Endothelial cell of hepatic sinusoid (primary cell): ENCODE data around the gene ADGRB2.

Experiments used
- in situ Hi-C: cut with HindIII; loops from 2 replicates; pipeline ENCODE4 v1.10.0; 2017; ENCODE audit warnings: low sequenced_read_pairs

The ADGRB2 gene

DNA sequence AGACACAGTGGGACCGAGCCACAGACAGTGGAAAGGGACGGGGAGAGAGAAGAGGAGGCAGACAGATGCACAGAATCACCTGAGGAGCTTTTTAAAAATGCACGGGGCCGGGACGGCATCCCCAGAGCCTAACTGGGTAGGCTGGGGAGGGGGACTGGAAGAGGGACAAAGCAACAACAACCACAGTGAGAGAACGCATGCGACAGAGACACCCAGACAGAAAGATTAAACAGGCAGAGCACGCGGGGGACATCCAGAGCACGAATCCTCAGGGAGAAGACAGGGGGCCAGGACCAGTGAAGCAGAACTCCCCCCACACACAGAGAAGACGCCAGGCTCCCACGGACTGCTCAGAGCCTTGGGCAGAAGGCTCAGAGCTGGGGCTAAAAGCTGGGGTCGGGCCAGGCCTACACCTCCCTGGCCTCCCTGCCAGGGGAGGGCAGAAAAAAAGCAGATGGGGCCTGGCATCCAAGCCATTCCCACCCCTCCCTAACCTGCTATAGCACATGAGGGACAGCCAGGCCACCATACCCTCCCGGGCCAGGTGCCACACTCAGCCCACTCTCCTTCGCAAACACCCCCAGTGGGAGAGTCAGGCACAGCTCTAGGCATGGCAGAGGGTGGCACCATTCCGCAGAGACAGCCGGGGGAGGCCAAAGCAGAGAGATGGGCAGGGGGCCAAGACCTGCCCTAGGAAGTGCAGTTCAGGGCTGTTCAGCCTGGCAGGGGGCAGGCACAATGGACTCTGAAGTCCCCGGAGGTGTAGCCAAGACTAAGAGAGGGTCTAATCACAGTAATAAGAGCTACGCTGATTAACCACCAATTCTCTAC lies 30.5 kb downstream of the ADGRB2 start:
- in situ Hi-C loops, result loop anchor here (5.0 kb wide), 1 partner anchor 59 kb away; no protein-coding TSS in a partner anchor

GRCh38 chr1:31732751-31733289 lies 31.3 kb downstream of the ADGRB2 start:
- in situ Hi-C loops, result loop anchor here (5.0 kb wide), 1 partner anchor 59 kb away; no protein-coding TSS in a partner anchor

- in situ Hi-C loops, result loop anchor here (5.0 kb wide), 1 partner anchor 60 kb away; no protein-coding TSS in a partner anchor
These were observed 31.8 kb downstream of the ADGRB2 start for GRCh38 chr1:31732343-31732742.

- in situ Hi-C loops, result loop anchor here (5.0 kb wide), 1 partner anchor 61 kb away; no protein-coding TSS in a partner anchor
These were observed 33.0 kb downstream of the ADGRB2 start for GRCh38 chr1:31731049-31731565.

- in situ Hi-C loops, result loop anchor here (5.0 kb wide), 1 partner anchor 62 kb away; no protein-coding TSS in a partner anchor
These were observed 33.6 kb downstream of the ADGRB2 start for GRCh38 chr1:31730336-31731048.

GRCh38 chr1:31727849-31728248 lies 36.3 kb downstream of the ADGRB2 start:
- in situ Hi-C loops, result no loop called here

GRCh38 chr1:31727195-31727594 lies 36.9 kb downstream of the ADGRB2 start:
- in situ Hi-C loops, result no loop called here

GRCh38 chr1:31726715-31727114 lies 37.4 kb downstream of the ADGRB2 start:
- in situ Hi-C loops, result no loop called here

GRCh38 chr1:31725777-31726535 lies 38.2 kb downstream of the ADGRB2 start:
- in situ Hi-C loops, result no loop called here

DNA sequence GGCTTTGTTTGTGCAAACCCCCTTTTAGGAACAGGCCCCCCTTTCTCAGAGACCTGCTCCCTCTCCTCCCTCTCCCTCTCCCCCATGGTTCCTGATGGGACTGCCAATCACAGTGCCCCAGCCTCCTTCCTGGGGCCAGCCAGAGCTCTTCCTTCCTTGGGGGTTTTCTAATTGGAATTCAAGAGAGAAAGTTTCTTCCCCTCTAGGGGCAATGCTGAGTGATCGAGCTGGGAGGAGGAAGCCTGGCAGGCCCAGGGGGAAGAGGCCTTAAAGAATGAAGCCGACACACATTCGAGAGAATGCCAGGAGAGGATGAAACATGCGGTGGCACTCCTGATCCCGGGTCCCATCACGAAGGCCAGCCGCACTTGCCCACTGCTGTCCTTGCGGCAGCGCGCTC lies 39.0 kb downstream of the ADGRB2 start:
- in situ Hi-C loops, result no loop called here

GRCh38 chr1:31723828-31724359 lies 40.2 kb downstream of the ADGRB2 start:
- in situ Hi-C loops, result no loop called here

- in situ Hi-C loops, result loop anchor here (5.0 to 10.0 kb wide), 3 partner anchors 46 to 66 kb away; no protein-coding TSS in a partner anchor
These were observed 45.7 kb downstream of the ADGRB2 start for GRCh38 chr1:31718327-31718897.

DNA sequence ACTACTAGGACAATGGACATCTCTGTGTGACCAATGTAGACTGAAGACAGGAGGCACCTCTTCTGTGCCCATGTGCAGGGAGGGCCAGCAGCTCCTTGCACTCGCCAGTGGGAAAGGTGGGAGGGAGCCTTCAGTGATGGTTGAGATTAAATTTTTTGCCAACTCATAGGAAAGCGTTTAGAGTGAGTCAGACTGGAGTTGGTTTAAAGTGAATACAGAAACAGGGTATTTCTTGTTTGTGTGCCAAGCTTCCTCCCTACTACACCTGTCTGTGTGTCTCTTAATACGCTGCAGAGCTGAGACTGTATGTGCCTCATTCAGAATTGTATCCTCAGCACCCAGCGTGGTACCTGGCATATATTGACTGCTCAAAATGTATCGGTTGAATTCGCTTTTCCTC lies 46.8 kb downstream of the ADGRB2 start:
- in situ Hi-C loops, result loop anchor here (5.0 to 10.0 kb wide), 3 partner anchors 45 to 67 kb away; no protein-coding TSS in a partner anchor

DNA sequence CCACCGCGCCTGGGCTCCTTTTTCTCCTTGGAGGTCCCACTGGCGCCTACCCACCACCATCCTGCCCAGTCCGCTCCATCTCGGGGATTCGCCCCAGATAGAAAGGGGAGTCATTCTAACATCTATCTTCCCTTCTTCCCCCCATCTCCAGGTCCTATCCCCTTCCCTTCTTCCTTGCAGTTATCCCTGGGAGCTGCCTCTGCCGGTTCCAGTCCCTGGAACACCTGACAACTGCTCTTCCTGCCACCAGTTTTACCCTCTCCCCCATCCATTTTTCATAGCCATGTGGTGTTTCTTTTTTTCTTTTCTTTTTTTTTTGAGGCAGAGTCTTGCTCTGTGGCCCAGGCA lies 48.3 kb downstream of the ADGRB2 start:
- in situ Hi-C loops, result loop anchor here (5.0 to 10.0 kb wide), 3 partner anchors 44 to 69 kb away; no protein-coding TSS in a partner anchor

- in situ Hi-C loops, result loop anchor here (5.0 to 10.0 kb wide), 3 partner anchors 43 to 70 kb away; no protein-coding TSS in a partner anchor
These were observed 48.9 kb downstream of the ADGRB2 start for GRCh38 chr1:31715087-31715872.

DNA sequence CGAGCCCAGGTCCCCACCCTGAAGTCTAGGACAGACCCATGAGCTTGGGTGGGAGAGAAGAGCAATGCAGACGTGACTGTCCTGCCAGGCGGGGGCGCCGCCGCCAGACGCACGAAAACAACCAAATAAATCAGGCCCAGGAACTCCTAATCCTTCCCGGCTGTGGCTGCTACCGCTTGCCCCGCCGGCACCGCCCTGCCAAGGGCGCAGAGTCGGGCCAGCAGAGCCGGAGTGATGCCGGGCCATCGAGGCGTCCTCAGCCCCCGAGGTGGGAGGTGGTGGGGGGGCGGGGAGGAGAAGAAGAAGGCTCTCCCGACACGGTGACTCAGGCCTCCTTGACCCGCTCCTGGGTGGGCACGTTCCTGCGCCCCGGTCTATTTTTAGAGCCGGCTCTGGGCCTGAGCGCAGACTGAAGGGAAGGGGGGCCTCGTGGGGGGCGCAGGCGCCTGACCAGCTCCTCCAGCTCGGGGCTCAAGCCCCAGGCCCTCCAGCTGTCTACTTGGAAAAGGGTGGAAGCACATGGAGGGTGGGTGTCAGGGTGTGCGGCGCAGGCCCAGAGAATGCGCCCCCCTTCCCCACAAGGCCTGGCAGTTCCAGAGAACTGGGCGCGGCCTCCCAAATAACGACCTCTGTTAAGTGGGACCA lies 49.6 kb downstream of the ADGRB2 start:
- in situ Hi-C loops, result loop anchor here (5.0 to 10.0 kb wide), 3 partner anchors 42 to 70 kb away; no protein-coding TSS in a partner anchor

- in situ Hi-C loops, result loop anchor here (10.0 kb wide), 2 partner anchors 58 to 72 kb away; no protein-coding TSS in a partner anchor
These were observed 51.5 kb downstream of the ADGRB2 start for GRCh38 chr1:31712630-31713029.

DNA sequence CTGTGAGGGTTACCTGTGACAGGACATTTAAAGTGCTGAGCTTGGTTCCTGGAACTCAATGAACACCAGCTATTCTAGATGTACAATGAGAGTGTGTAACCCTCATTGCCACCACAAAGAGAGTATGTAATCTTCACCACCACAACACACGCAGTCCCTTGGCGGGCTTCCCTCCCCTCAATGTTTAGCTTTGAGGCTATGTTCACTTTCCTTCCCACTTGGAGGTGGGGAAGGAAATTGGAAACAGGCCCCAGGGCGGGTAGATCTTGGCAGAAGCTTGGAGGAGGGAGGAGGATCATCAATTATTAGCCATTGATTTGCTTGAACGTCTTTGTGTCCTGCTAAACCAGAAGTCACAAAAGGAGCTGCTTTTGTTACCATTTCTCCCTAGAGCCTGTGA lies 52.1 kb downstream of the ADGRB2 start:
- in situ Hi-C loops, result loop anchor here (10.0 kb wide), 2 partner anchors 57 to 73 kb away; no protein-coding TSS in a partner anchor
